Colonic mucosa (tissue), 4 donors: ENCODE measurements around the gene ADGRL3. TPM values are rescaled to one million over a fixed set of nuclear protein-coding genes. Genes with fewer than 3 reads are reported as not detected.

ENCODE experiments used
- DNase-seq: peaks from one replicate; pipeline ENCODE4 v3.0.0-alpha.2; 2020
- H3K27ac ChIP-seq: fragments of 200-600 bp; one replicate; pipeline ENCODE4 v1.8.0; 2021
- H3K27me3 ChIP-seq: fragments of 200-600 bp; one replicate; pipeline ENCODE4 v1.8.0; 2021
- H3K36me3 ChIP-seq: fragments of 200-600 bp; one replicate; pipeline ENCODE4 v1.8.0; 2021
- H3K4me1 ChIP-seq: fragments of 200-600 bp; one replicate; pipeline ENCODE4 v1.8.0; 2021; ENCODE audit warnings: mild to moderate bottlenecking
- H3K4me3 ChIP-seq: fragments of 200-600 bp; one replicate; pipeline ENCODE4 v1.8.0; 2021
- H3K9ac ChIP-seq, 2 donors: one replicate each; pipeline ENCODE4 v1.7.0; 2013; ENCODE audit warnings: control low read depth in 2 of 2, low read depth in 2 of 2, low read length in 2 of 2
- H3K9me3 ChIP-seq: fragments of 200-600 bp; one replicate; pipeline ENCODE4 v1.8.0; 2021
- CTCF ChIP-seq: fragments of 200-600 bp; IDR thresholded peaks from one replicate; pipeline ENCODE4 v1.8.0; 2022; ENCODE audit warnings: antibody characterized with exemption, mild to moderate bottlenecking
- intact Hi-C: fragments of 100-400 bp; cut with DNase I; formaldehyde crosslinking; loops from one replicate; pipeline ENCODE4 v1.14.1; 2022
- total RNA-seq, 2 donors: library from RNA; stranded (reverse); fragmentation: NEBNext Ultra II Directional in 1 of 2; extraction: Animal tissue kit (Norgen Biotek cat#: 25700) in 1 of 2; gene quantifications; one replicate each; pipeline ENCODE4 v1.2.1, GENCODE V29; 2021
- donor health status: healthy.
- donor health status: DM: no; HTN: no; CAD: no.
- donor health status: DM: no; HTN: no; CAD: no.

The ADGRL3 gene
- total RNA-seq, 2 donors from 2014 or later, result 4.1 to 4.4 TPM

DNA sequence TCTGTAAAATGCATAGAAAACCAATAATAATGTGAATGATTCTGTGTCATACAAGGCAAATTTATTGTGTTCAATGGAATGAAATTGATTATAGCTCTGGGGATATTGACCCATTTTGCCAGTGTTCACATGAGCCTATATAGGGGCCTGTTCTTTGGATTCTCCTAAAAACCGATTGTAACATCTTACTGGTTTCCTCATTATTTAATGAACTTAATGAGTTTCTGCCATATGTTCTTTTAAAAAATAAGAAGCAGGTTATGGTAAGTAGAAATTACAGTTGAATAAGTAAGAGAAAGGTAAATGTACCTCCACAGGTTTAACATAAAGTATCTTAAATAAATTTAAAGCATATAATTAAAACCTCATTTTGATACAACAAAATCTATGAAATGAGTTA lies 24.6 kb upstream of the ADGRL3 start:
- no peak overlapping the region for H3K4me3 ChIP-seq
- no peak for TF ChIP-seq CTCF
- H3K27ac ChIP-seq, result no peak overlapping the region
- no peaks in the 10 kb centered on the region for H3K36me3 ChIP-seq
- no peak overlapping the region for H3K9ac ChIP-seq
- no peaks in the 10 kb centered on the region for H3K4me1 ChIP-seq
- intact Hi-C loops, result no loop called here
- H3K27me3 ChIP-seq, result no peaks in the 10 kb centered on the region
- no peak for DNase-seq
- H3K9me3 ChIP-seq, result no peaks in the 10 kb centered on the region

- no peak overlapping the region for H3K4me3 ChIP-seq
- TF ChIP-seq CTCF, result no peak
- no peaks in the 10 kb centered on the region for H3K36me3 ChIP-seq
- no peak for DNase-seq
- no peaks in the 10 kb centered on the region for H3K4me1 ChIP-seq
- no peak overlapping the region for H3K27ac ChIP-seq
- no peak overlapping the region for H3K9ac ChIP-seq
- H3K9me3 ChIP-seq, result no peaks in the 10 kb centered on the region
- intact Hi-C loops, result no loop called here
- H3K27me3 ChIP-seq, result no peaks in the 10 kb centered on the region
Measured at GRCh38 chr4:61177367-61177766, 22.8 kb upstream of the ADGRL3 start.

- DNase-seq, result no peak
- Histone ChIP-seq H3K9ac (no peak overlapping the region), H3K27me3 (no peaks in the 10 kb centered on the region), H3K4me3 (no peak overlapping the region), H3K27ac (no peak overlapping the region), H3K36me3 (no peaks in the 10 kb centered on the region), H3K9me3 (no peaks in the 10 kb centered on the region), H3K4me1 (no peaks in the 10 kb centered on the region)
- intact Hi-C loops, result no loop called here
- TF ChIP-seq CTCF, result no peak
Measured at GRCh38 chr4:61180405-61180804, 19.7 kb upstream of the ADGRL3 start.

- Histone ChIP-seq H3K27ac (no peak overlapping the region), H3K9me3 (no peaks in the 10 kb centered on the region), H3K4me1 (no peaks in the 10 kb centered on the region), H3K4me3 (no peak overlapping the region), H3K9ac (no peak overlapping the region), H3K36me3 (no peaks in the 10 kb centered on the region), H3K27me3 (no peaks in the 10 kb centered on the region)
- DNase-seq, result no peak
- no peak for TF ChIP-seq CTCF
- intact Hi-C loops, result no loop called here
Measured at GRCh38 chr4:61182915-61183314, 17.2 kb upstream of the ADGRL3 start.

DNA sequence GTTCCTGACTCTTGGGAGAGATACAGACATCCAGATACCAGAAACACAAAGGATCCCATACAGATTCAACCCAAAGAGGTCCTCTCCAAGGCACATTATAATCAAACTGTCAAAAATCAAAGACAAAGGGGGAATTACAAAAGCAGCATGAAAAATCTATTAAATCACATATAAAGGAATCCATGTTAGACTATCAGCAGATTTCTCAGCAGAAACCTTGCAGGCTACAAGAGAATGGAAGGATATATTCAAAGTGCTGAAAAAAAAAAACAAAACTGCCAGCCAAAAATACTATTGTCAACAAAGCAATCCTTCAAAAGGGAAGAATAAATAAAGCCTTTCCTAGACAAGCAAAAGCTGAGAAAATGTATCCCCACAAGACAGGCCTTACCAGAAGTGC lies 14.8 kb upstream of the ADGRL3 start:
- no peak overlapping the region for H3K27ac ChIP-seq
- H3K36me3 ChIP-seq, result no peaks in the 10 kb centered on the region
- no peaks in the 10 kb centered on the region for H3K9me3 ChIP-seq
- no peak overlapping the region for H3K4me3 ChIP-seq
- H3K4me1 ChIP-seq, result no peaks in the 10 kb centered on the region
- intact Hi-C loops, result no loop called here
- no peak for DNase-seq
- no peak overlapping the region for H3K9ac ChIP-seq
- H3K27me3 ChIP-seq, result no peaks in the 10 kb centered on the region
- TF ChIP-seq CTCF, result no peak

GRCh38 chr4:61192392-61192791 lies 7.7 kb upstream of the ADGRL3 start:
- Histone ChIP-seq H3K27ac (no peak overlapping the region), H3K4me3 (no peak overlapping the region), H3K4me1 (no peaks in the 10 kb centered on the region), H3K36me3 (no peaks in the 10 kb centered on the region), H3K9me3 (no peaks in the 10 kb centered on the region), H3K9ac (no peak overlapping the region), H3K27me3 (no peaks in the 10 kb centered on the region)
- intact Hi-C loops, result no loop called here
- TF ChIP-seq CTCF, result no peak
- DNase-seq, result no peak
